ELR (cell line): ENCODE results near the gene ORC4.

ENCODE experiments used
- DNase-seq: peaks from one replicate; pipeline ENCODE4 v3.0.0-alpha.2; 2015; ENCODE audit warnings: low read depth

Gene ORC4

GRCh38 chr2:147933931-147934330, 86.6 kb downstream of the ORC4 start:
- no peak for DNase-seq

GRCh38 chr2:147927053-147927588, 93.4 kb downstream of the ORC4 start:
- no peak for DNase-seq

GRCh38 chr2:147925886-147926285, 94.7 kb downstream of the ORC4 start:
- no peak for DNase-seq

- no peak for DNase-seq
Observed at GRCh38 chr2:147924647-147925046, 95.9 kb downstream of the ORC4 start.

GRCh38 chr2:147923846-147924245, 96.7 kb downstream of the ORC4 start:
- no peak for DNase-seq

GRCh38 chr2:147917161-147917560, 103.4 kb downstream of the ORC4 start:
- DNase-seq: no peak

- DNase-seq: no peak
Observed at GRCh38 chr2:147916723-147917122, 103.8 kb downstream of the ORC4 start.

- DNase-seq: no peak
Observed at GRCh38 chr2:147916067-147916466, 104.5 kb downstream of the ORC4 start.

GRCh38 chr2:147913701-147914480, 106.6 kb downstream of the ORC4 start:
- DNase-seq: peak; percentile 16

GRCh38 chr2:147910990-147911473, 109.5 kb downstream of the ORC4 start:
- DNase-seq: peak; percentile 74

GRCh38 chr2:147909178-147909577, 111.4 kb downstream of the ORC4 start:
- DNase-seq: no peak

- no peak for DNase-seq
Observed at GRCh38 chr2:147904051-147904450, 116.5 kb downstream of the ORC4 start.

GRCh38 chr2:147888680-147889079, 131.9 kb downstream of the ORC4 start:
- DNase-seq: no peak

- no peak for DNase-seq
Observed at GRCh38 chr2:147886136-147886535, 134.4 kb downstream of the ORC4 start.

GRCh38 chr2:147884830-147885229, 135.7 kb downstream of the ORC4 start:
- DNase-seq: no peak

- no peak for DNase-seq
Observed at GRCh38 chr2:147882631-147883030, 137.9 kb downstream of the ORC4 start.
